ENCODE results near the gene MRC1.

The MRC1 gene

GRCh38 chr10:17867056-17867455 lies 57.9 kb downstream of the MRC1 start:
- TF ChIP-seq MYC (IDR thresholded peaks at IDR 0.05; ENCODE audit: low read depth, low read length) (no peak), CTCF (IDR thresholded peaks at IDR 0.05; ENCODE audit: low read depth, low read length) (no peak), MAX (IDR thresholded peaks at IDR 0.05; ENCODE audit: low read depth, low read length) (no peak), POLR2A (IDR thresholded peaks at IDR 0.05; ENCODE audit: extremely low read depth, insufficient read length) (no peak)
- no peak for DNase-seq (ENCODE audit: low read depth)
- no peak overlapping the region for H3K4me3 ChIP-seq (ENCODE audit: low read depth, low read length)

GRCh38 chr10:17871036-17871435 lies 61.9 kb downstream of the MRC1 start:
- DNase-seq (ENCODE audit: low read depth): no peak
- no peak overlapping the region for H3K4me3 ChIP-seq (ENCODE audit: low read depth, low read length)
- TF ChIP-seq CTCF (IDR thresholded peaks at IDR 0.05; ENCODE audit: low read depth, low read length) (no peak), POLR2A (IDR thresholded peaks at IDR 0.05; ENCODE audit: extremely low read depth, insufficient read length) (no peak), MYC (IDR thresholded peaks at IDR 0.05; ENCODE audit: low read depth, low read length) (no peak), MAX (IDR thresholded peaks at IDR 0.05; ENCODE audit: low read depth, low read length) (no peak)

GRCh38 chr10:17872191-17873091 lies 63.3 kb downstream of the MRC1 start:
- TF ChIP-seq MYC (IDR thresholded peaks at IDR 0.05; ENCODE audit: low read depth, low read length) (no peak), POLR2A (IDR thresholded peaks at IDR 0.05; ENCODE audit: extremely low read depth, insufficient read length) (no peak), CTCF (IDR thresholded peaks at IDR 0.05; ENCODE audit: low read depth, low read length) (no peak), MAX (IDR thresholded peaks at IDR 0.05; ENCODE audit: low read depth, low read length) (no peak)
- DNase-seq (ENCODE audit: low read depth): peak; percentile 1
- H3K4me3 ChIP-seq (ENCODE audit: low read depth, low read length): no peak overlapping the region

- TF ChIP-seq CTCF (IDR thresholded peaks at IDR 0.05; ENCODE audit: low read depth, low read length) (no peak), MAX (IDR thresholded peaks at IDR 0.05; ENCODE audit: low read depth, low read length) (no peak), MYC (IDR thresholded peaks at IDR 0.05; ENCODE audit: low read depth, low read length) (no peak), POLR2A (IDR thresholded peaks at IDR 0.05; ENCODE audit: extremely low read depth, insufficient read length) (no peak)
- DNase-seq (ENCODE audit: low read depth): no peak
- no peak overlapping the region for H3K4me3 ChIP-seq (ENCODE audit: low read depth, low read length)
Observed at GRCh38 chr10:17873946-17874345, 64.8 kb downstream of the MRC1 start.

- H3K4me3 ChIP-seq (ENCODE audit: low read depth, low read length): no peak overlapping the region
- no peak for TF ChIP-seq CTCF (IDR thresholded peaks at IDR 0.05; ENCODE audit: low read depth, low read length)
- no peak for TF ChIP-seq MAX (IDR thresholded peaks at IDR 0.05; ENCODE audit: low read depth, low read length)
- TF ChIP-seq MYC (IDR thresholded peaks at IDR 0.05; ENCODE audit: low read depth, low read length): no peak
- no peak for TF ChIP-seq POLR2A (IDR thresholded peaks at IDR 0.05; ENCODE audit: extremely low read depth, insufficient read length)
- DNase-seq (ENCODE audit: low read depth): no peak
Observed at GRCh38 chr10:17877121-17877520, 68.0 kb downstream of the MRC1 start.

Data from NB4 (cell line).